ENCODE data around the gene RAB3IL1.

GRCh38 chr11:61855939-61856680 is 61.3 kb downstream of the RAB3IL1 start:
- TF ChIP-seq EZH2phosphoT487 (conservative IDR thresholded peaks at IDR 0.05; ENCODE audit: low read length) (no peak), CTCF (IDR thresholded peaks at IDR 0.05; ENCODE audit: insufficient read depth, low read length, poor library complexity, severe bottlenecking) (no peak)

Data from SU-DHL-6 (cell line).